Uterus (tissue), 4 donors: ENCODE measurements around the gene AKAP8. TPM values are rescaled to one million over a fixed set of nuclear protein-coding genes. Genes with fewer than 3 reads are reported as not detected.

Experiments
- DNase-seq, 2 donors: peaks; one replicate each; pipeline ENCODE4 v3.0.0-alpha.2; 2019 to 2020
- H3K27ac ChIP-seq, 2 donors: fragments of 200-600 bp; sonication (generic); 1 replicate in 1 of 2; 2 replicates in 1 of 2; pipeline ENCODE4 v1.5.1; 2016 to 2018
- H3K27me3 ChIP-seq, 2 donors: fragments of 200-600 bp; sonication (generic); one replicate each; pipeline ENCODE4 v1.5.1; 2018 to 2019; ENCODE audit warnings: control low read depth in 1 of 2
- H3K36me3 ChIP-seq, 2 donors: fragments of 200-600 bp; sonication (generic); one replicate each; pipeline ENCODE4 v1.5.1; 2019; ENCODE audit warnings: control low read depth in 1 of 2
- H3K4me1 ChIP-seq, 2 donors: fragments of 200-600 bp; sonication (generic); one replicate each; pipeline ENCODE4 v1.5.1; 2018 to 2019; ENCODE audit warnings: control low read depth in 1 of 2
- H3K4me3 ChIP-seq, 2 donors: fragments of 200-600 bp; sonication (generic); 1 replicate in 1 of 2; 2 replicates in 1 of 2; pipeline ENCODE4 v1.5.1; 2018 to 2019; ENCODE audit warnings: mild to moderate bottlenecking in 1 of 2
- H3K9me3 ChIP-seq, 2 donors: fragments of 200-600 bp; sonication (generic); one replicate each; pipeline ENCODE4 v1.5.1; 2019; ENCODE audit warnings: control low read depth in 1 of 2
- POLR2A ChIP-seq, 2 donors: fragments of 450-650 bp; IDR thresholded peaks; one replicate each; pipeline ENCODE4 v1.6.1; 2016; ENCODE audit warnings: antibody characterized with exemption in 2 of 2, mild to moderate bottlenecking in 1 of 2, moderate library complexity in 1 of 2
- intact Hi-C: fragments of 100-400 bp; cut with DNase I; formaldehyde crosslinking; loops from one replicate; pipeline ENCODE4 v1.15.1; 2023; ENCODE audit warnings: low total_unique reads
- total RNA-seq, 4 donors: library from RNA; depleted of rRNA in 3 of 4; stranded (reverse); fragments of >200 nt in 3 of 4; gene quantifications; one replicate each; pipeline versions ENCODE4 v1.1.0 to v1.2.4, GENCODE V29; 2014 to 2023
- TF ChIP-seq, protein P1 (sequence below), 4 experiments: fragments of 200-600 bp in 2 of 4; fragments of 450-650 bp in 2 of 4; sonication (generic) in 2 of 4; IDR thresholded peaks; one replicate each; pipeline ENCODE4 v1.5.1; 2016 to 2019; ENCODE audit warnings: antibody characterized with exemption in 4 of 4, mild to moderate bottlenecking in 2 of 4, moderate library complexity in 1 of 4
- donor health status: DM: yes; HTN: yes; CAD: no.

The AKAP8 gene
- total RNA-seq, 4 donors from 2014 or later: 17.1 to 55.6 (median 39.2) TPM

DNA sequence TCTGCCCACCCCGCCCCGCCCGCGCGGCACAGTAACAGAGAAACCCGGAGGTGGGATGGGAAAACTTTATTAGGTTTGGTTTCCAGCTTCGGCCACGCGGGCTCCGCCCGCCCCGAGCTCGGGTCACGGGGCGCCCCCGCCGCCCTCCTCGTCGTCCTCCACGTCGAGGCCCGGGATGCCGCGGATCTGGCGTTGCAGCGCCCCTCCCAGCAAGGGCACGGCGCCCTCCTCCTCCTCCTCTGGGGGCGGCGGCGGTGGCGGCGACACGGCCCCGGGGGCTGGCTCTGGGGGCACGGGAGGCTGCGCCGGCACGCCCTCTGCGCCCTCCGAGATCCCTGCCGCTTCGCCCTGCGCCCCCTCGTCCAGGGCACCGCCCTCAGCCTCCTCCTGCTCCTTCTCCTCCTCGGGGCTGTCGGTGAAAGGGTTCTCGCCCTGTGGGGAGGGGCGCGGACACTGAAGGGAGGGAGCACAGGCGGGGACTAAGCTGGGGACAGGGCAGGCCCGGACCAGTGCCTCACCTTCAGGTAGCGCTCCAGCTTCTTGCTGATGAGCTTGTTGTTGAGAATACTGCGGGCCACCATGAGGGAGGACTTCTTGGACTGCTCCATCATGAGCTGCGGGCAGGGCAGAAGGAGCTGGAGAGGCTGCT is 536 bp upstream of the AKAP8 start:
- peak in 1 of 2 donors; percentile 43 for DNase-seq
- peaks cover 4 to 18% of the 10 kb centered on the region in 2 donors for H3K4me1 ChIP-seq
- peak overlapping the region; percentile 90 to 97 for H3K27ac ChIP-seq
- no peaks in the 10 kb centered on the region for H3K36me3 ChIP-seq
- H3K9me3 ChIP-seq: no peaks in the 10 kb centered on the region
- peak overlapping the region; percentile 43 to 95 for H3K4me3 ChIP-seq
- TF ChIP-seq, protein P1, sequence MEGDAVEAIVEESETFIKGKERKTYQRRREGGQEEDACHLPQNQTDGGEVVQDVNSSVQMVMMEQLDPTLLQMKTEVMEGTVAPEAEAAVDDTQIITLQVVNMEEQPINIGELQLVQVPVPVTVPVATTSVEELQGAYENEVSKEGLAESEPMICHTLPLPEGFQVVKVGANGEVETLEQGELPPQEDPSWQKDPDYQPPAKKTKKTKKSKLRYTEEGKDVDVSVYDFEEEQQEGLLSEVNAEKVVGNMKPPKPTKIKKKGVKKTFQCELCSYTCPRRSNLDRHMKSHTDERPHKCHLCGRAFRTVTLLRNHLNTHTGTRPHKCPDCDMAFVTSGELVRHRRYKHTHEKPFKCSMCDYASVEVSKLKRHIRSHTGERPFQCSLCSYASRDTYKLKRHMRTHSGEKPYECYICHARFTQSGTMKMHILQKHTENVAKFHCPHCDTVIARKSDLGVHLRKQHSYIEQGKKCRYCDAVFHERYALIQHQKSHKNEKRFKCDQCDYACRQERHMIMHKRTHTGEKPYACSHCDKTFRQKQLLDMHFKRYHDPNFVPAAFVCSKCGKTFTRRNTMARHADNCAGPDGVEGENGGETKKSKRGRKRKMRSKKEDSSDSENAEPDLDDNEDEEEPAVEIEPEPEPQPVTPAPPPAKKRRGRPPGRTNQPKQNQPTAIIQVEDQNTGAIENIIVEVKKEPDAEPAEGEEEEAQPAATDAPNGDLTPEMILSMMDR (IDR thresholded peaks at IDR 0.05): no peak
- TF ChIP-seq POLR2A (IDR thresholded peaks at IDR 0.05): no peak
- H3K27me3 ChIP-seq: no peaks in the 10 kb centered on the region
- intact Hi-C loops: no loop called here

DNA sequence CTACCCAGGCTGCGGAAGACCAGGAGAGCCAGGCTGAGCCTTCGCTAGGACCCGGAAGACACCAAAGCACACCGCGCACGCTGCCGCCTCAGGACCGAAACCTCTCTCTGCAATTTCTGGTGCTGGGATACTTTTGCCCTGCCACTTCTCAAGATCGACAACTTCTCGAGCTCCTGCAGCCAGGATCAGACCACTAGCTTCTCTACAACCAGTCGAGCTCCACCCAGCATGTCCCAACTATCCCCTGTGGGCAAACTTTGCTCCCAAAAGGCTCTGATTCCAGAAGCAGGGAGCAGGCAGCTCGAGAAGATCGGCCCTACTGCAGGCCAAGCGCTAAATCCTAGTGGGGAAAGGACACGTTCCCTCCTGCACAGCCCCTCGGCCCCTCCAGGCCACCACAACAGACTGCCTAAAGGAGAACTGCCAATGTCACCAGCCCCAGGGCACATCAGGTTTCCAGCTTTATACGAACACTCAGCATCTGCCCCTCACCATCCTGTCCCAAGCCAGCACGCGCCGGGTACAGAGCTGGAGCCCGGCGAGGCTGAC is 979 bp downstream of the AKAP8 start:
- TF ChIP-seq, protein P1 (IDR thresholded peaks at IDR 0.05): no peak
- no peak for TF ChIP-seq POLR2A (IDR thresholded peaks at IDR 0.05)
- Histone ChIP-seq H3K27ac (peak overlapping the region; percentile 90 to 97), H3K4me3 (peak overlapping the region; percentile 56 to 95), H3K9me3 (no peaks in the 10 kb centered on the region), H3K36me3 (no peaks in the 10 kb centered on the region), H3K27me3 (no peaks in the 10 kb centered on the region), H3K4me1 (peaks cover 4 to 27% of the 10 kb centered on the region in 2 donors)
- intact Hi-C loops: no loop called here
- no peak for DNase-seq

DNA sequence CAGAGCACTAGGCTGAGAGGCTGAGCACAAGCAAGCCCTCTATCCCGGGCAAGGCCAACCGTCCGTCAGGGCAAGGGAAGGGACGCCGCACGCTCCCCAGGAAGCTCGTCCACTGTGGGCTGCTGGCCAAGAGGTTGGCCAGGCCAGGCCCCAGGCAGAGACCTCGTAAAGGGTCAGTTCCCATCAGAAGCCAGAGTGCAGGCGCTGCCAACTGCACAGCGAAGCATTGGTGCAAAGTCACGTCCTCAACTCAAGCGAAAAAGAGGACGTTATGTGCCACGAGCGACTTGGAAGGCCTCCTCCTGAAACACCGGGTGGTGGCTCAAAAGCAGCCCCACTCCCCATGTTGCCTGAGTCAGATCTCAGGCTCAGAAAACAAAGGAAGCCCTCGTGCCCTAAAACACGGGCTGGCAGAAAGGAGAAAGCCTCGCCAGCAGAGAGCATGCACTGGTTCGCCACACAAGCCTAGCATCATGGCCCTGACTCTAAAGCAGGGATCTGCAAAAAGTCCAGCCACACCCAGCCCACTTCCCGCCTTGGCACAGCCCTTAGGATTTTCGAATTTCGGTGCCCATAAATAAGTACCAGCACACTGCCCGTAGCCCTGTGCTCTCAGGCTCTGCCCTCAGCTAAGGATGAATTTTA is 4.7 kb downstream of the AKAP8 start:
- H3K27ac ChIP-seq: peak overlapping the region; percentile 28 to 50
- no peaks in the 10 kb centered on the region for H3K9me3 ChIP-seq
- peaks cover 4 to 22% of the 10 kb centered on the region in 2 donors for H3K4me1 ChIP-seq
- no peak for TF ChIP-seq POLR2A (IDR thresholded peaks at IDR 0.05)
- TF ChIP-seq, protein P1 (IDR thresholded peaks at IDR 0.05): no peak
- intact Hi-C loops: no loop called here
- no peaks in the 10 kb centered on the region for H3K36me3 ChIP-seq
- no peak overlapping the region for H3K4me3 ChIP-seq
- H3K27me3 ChIP-seq: no peaks in the 10 kb centered on the region
- peak; percentile 46 to 52 for DNase-seq

DNA sequence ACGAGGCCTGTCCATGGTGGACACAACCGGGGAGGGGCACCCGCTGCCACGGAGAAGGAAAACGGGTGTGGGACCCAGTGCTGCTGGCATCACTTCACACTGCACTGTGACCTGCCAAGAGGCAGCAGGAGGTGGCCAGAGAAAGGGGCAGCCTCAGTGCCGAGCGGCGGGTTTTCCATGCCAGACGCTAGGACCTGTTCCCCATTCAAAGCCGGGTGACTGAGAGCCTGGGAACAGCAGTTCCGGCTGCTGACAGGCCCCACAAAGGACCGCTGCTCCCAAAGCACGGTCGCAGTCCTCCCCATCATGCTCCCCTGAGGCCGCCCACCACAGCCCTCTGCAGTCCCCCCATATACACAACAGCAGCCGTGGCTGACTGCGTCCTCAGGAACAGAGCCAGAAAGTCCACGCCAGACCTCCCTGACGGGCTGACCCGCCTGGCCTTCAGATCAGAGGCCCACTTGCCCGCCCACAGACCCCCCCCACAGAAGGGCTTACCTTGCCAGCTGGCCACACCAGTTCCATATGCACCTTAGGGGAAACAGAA is 5.4 kb downstream of the AKAP8 start:
- no peak for DNase-seq
- H3K27ac ChIP-seq: peak overlapping the region; percentile 28 to 50
- H3K36me3 ChIP-seq: no peaks in the 10 kb centered on the region
- H3K9me3 ChIP-seq: no peaks in the 10 kb centered on the region
- no peak overlapping the region for H3K4me3 ChIP-seq
- H3K4me1 ChIP-seq: peaks cover 4 to 22% of the 10 kb centered on the region in 2 donors
- TF ChIP-seq, protein P1 (IDR thresholded peaks at IDR 0.05): no peak
- TF ChIP-seq POLR2A (IDR thresholded peaks at IDR 0.05): no peak
- H3K27me3 ChIP-seq: no peaks in the 10 kb centered on the region
- intact Hi-C loops: no loop called here

DNA sequence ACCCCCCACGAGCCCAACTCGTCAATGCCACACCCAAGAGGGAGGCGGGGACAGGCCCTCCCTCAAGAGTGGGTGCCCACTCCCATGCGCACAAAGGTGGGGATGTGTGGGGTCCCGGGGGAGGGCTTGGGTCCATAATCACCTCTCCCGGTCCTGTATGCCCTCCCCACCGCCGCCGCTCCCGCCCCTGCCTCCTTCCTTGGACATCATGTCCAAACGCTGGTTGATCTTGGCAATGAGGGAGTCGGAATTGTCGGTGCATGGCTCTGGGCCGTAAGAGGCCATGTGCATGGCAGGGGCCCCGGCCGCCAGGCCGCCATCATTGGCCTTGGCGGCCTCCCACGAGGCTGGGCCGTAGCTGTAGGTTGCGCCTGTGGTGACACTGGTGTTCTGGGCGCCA is 5.9 kb downstream of the AKAP8 start:
- Histone ChIP-seq H3K27ac (no peak overlapping the region), H3K4me3 (no peak overlapping the region), H3K9me3 (no peaks in the 10 kb centered on the region), H3K36me3 (no peaks in the 10 kb centered on the region), H3K4me1 (peaks cover 4 to 22% of the 10 kb centered on the region in 2 donors), H3K27me3 (no peaks in the 10 kb centered on the region)
- DNase-seq: no peak
- TF ChIP-seq, protein P1 (IDR thresholded peaks at IDR 0.05): no peak
- TF ChIP-seq POLR2A (IDR thresholded peaks at IDR 0.05): no peak
- intact Hi-C loops: no loop called here
